Mesodermal cell (in vitro differentiated cells): ENCODE data around the gene GULP1.

ENCODE experiments used
- H3K27ac ChIP-seq: 2 replicates; pipeline ENCODE4 v1.7.0; 2013; ENCODE audit warnings: mild to moderate bottlenecking, low read depth, low read length, moderate library complexity; ENCODE audit not compliant: severe bottlenecking
- H3K36me3 ChIP-seq: 2 replicates; pipeline ENCODE4 v1.7.1; 2013; ENCODE audit warnings: mild to moderate bottlenecking, low read length, moderate library complexity; ENCODE audit not compliant: control insufficient read depth, insufficient read depth
- H3K4me1 ChIP-seq: one replicate; pipeline ENCODE4 v1.7.1; 2013; ENCODE audit warnings: mild to moderate bottlenecking, low read length; ENCODE audit not compliant: insufficient read depth, control insufficient read depth, poor library complexity, severe bottlenecking
- H3K4me3 ChIP-seq: 2 replicates; pipeline ENCODE4 v1.7.0; 2013; ENCODE audit warnings: low read length, control low read depth, mild to moderate bottlenecking; ENCODE audit not compliant: insufficient read depth, poor library complexity, severe bottlenecking; ENCODE audit errors: extremely low read depth
- H3K9me3 ChIP-seq: 2 replicates; pipeline ENCODE4 v1.7.1; 2013; ENCODE audit warnings: mild to moderate bottlenecking, low read length, moderate library complexity; ENCODE audit not compliant: control insufficient read depth
- WGBS, 2 experiments: methylation state at CpG; one replicate each; pipeline ENCODE4 v1.1.5; 2013; ENCODE audit warnings: missing lambda C conversion rate in 2 of 2; ENCODE audit not compliant: insufficient coverage in 2 of 2; 5-methylcytosine and 5-hydroxymethylcytosine counted together

The GULP1 gene

GRCh38 chr2:188378371-188378950 is 86.8 kb downstream of the GULP1 start:
- H3K27ac ChIP-seq = no peak overlapping the region
- peaks cover 11% of the 10 kb centered on the region for H3K4me1 ChIP-seq
- H3K9me3 ChIP-seq = peaks cover 10% of the 10 kb centered on the region
- H3K36me3 ChIP-seq = peaks cover 10% of the 10 kb centered on the region
- H3K4me3 ChIP-seq = no peak overlapping the region
- WGBS, 2 experiments = 85 to 90% methylated on average over 3 to 4 of the region's 5 CpGs

GRCh38 chr2:188379748-188380147 is 88.1 kb downstream of the GULP1 start:
- Histone ChIP-seq H3K9me3 (peaks cover 18% of the 10 kb centered on the region), H3K4me3 (no peak overlapping the region), H3K27ac (no peak overlapping the region), H3K4me1 (peaks cover 11% of the 10 kb centered on the region), H3K36me3 (peaks cover 18% of the 10 kb centered on the region)
- WGBS, 2 experiments = no CpG with 5 or more reads among the region's 3 CpGs

GRCh38 chr2:188380280-188380679 is 88.6 kb downstream of the GULP1 start:
- Histone ChIP-seq H3K9me3 (peaks cover 24% of the 10 kb centered on the region), H3K36me3 (peaks cover 24% of the 10 kb centered on the region), H3K27ac (no peak overlapping the region), H3K4me3 (no peak overlapping the region), H3K4me1 (peaks cover 11% of the 10 kb centered on the region)
- 91 to 93% methylated on average over 1 of the region's 2 CpGs for WGBS, 2 experiments

- H3K9me3 ChIP-seq = peaks cover 32% of the 10 kb centered on the region
- no peak overlapping the region for H3K27ac ChIP-seq
- H3K4me1 ChIP-seq = peaks cover 11% of the 10 kb centered on the region
- WGBS, 2 experiments = no CpG with 5 or more reads among the region's 1 CpG
- no peak overlapping the region for H3K4me3 ChIP-seq
- H3K36me3 ChIP-seq = peaks cover 35% of the 10 kb centered on the region
These were observed 89.9 kb downstream of the GULP1 start for GRCh38 chr2:188381614-188382013.

- peak overlapping the region; percentile 72 for H3K27ac ChIP-seq
- H3K36me3 ChIP-seq = peaks cover 40% of the 10 kb centered on the region
- 100% methylated on average over 1 of the region's 2 CpGs; no CpG with 5 or more reads in 1 of the 2 experiments for WGBS, 2 experiments
- peaks cover 32% of the 10 kb centered on the region for H3K9me3 ChIP-seq
- H3K4me3 ChIP-seq = no peak overlapping the region
- H3K4me1 ChIP-seq = peaks cover 11% of the 10 kb centered on the region
These were observed 90.4 kb downstream of the GULP1 start for GRCh38 chr2:188382107-188382506.

- Histone ChIP-seq H3K4me1 (peaks cover 7% of the 10 kb centered on the region), H3K9me3 (peaks cover 32% of the 10 kb centered on the region), H3K4me3 (no peak overlapping the region), H3K36me3 (peaks cover 43% of the 10 kb centered on the region), H3K27ac (no peak overlapping the region)
- no CpG with 5 or more reads among the region's 1 CpG for WGBS, 2 experiments
These were observed 91.5 kb downstream of the GULP1 start for GRCh38 chr2:188383158-188383557.

GRCh38 chr2:188385857-188386256 is 94.2 kb downstream of the GULP1 start:
- H3K9me3 ChIP-seq = peaks cover 32% of the 10 kb centered on the region
- peaks cover 43% of the 10 kb centered on the region for H3K36me3 ChIP-seq
- WGBS, 2 experiments = 86 to 89% methylated on average over 1 of the region's 1 CpG
- H3K27ac ChIP-seq = no peak overlapping the region
- peaks cover 7% of the 10 kb centered on the region for H3K4me1 ChIP-seq
- H3K4me3 ChIP-seq = no peak overlapping the region

- WGBS, 2 experiments = 91 to 97% methylated on average over 2 of the region's 3 CpGs
- H3K4me1 ChIP-seq = no peaks in the 10 kb centered on the region
- peaks cover 29% of the 10 kb centered on the region for H3K9me3 ChIP-seq
- no peak overlapping the region for H3K4me3 ChIP-seq
- peaks cover 33% of the 10 kb centered on the region for H3K36me3 ChIP-seq
- no peak overlapping the region for H3K27ac ChIP-seq
These were observed 97.2 kb downstream of the GULP1 start for GRCh38 chr2:188388831-188389230.

- H3K27ac ChIP-seq = no peak overlapping the region
- H3K4me1 ChIP-seq = no peaks in the 10 kb centered on the region
- H3K36me3 ChIP-seq = peaks cover 9% of the 10 kb centered on the region
- H3K4me3 ChIP-seq = no peak overlapping the region
- peaks cover 7% of the 10 kb centered on the region for H3K9me3 ChIP-seq
These were observed 99.7 kb downstream of the GULP1 start for GRCh38 chr2:188391354-188391753.

- Histone ChIP-seq H3K4me3 (no peak overlapping the region), H3K9me3 (peaks cover 7% of the 10 kb centered on the region), H3K36me3 (peaks cover 6% of the 10 kb centered on the region), H3K27ac (no peak overlapping the region), H3K4me1 (no peaks in the 10 kb centered on the region)
- 80 to 88% methylated on average over 2 to 4 of the region's 4 CpGs for whole genome bisulfite sequencing, 2 experiments
These were observed 103.3 kb downstream of the GULP1 start for GRCh38 chr2:188394931-188395472.

GRCh38 chr2:188395903-188396689 is 104.4 kb downstream of the GULP1 start:
- Histone ChIP-seq H3K4me1 (no peaks in the 10 kb centered on the region), H3K36me3 (peaks cover 6% of the 10 kb centered on the region), H3K9me3 (peaks cover 5% of the 10 kb centered on the region), H3K27ac (no peak overlapping the region), H3K4me3 (no peak overlapping the region)
- WGBS, 2 experiments = 90 to 95% methylated on average over 8 of the region's 10 CpGs
